NCI-H1694 (cell line): ENCODE results near the gene LTBP3.

Experiments used
- DNase-seq: peaks from one replicate; lab custom pipeline; 2025; lab: John Stamatoyannopoulos, UW

LTBP3 gene

DNA sequence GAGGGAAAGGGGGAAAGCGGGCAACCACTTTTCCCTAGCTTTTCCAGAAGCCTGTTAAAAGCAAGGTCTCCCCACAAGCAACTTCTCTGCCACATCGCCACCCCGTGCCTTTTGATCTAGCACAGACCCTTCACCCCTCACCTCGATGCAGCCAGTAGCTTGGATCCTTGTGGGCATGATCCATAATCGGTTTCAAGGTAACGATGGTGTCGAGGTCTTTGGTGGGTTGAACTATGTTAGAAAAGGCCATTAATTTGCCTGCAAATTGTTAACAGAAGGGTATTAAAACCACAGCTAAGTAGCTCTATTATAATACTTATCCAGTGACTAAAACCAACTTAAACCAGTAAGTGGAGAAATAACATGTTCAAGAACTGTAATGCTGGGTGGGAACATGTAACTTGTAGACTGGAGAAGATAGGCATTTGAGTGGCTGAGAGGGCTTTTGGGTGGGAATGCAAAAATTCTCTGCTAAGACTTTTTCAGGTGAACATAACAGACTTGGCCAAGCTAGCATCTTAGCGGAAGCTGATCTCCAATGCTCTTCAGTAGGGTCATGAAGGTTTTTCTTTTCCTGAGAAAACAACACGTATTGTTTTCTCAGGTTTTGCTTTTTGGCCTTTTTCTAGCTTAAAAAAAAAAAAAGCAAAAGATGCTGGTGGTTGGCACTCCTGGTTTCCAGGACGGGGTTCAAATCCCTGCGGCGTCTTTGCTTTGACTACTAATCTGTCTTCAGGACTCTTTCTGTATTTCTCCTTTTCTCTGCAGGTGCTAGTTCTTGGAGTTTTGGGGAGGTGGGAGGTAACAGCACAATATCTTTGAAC lies 52.5 kb downstream of the LTBP3 start:
- DNase-seq, result no peak

DNA sequence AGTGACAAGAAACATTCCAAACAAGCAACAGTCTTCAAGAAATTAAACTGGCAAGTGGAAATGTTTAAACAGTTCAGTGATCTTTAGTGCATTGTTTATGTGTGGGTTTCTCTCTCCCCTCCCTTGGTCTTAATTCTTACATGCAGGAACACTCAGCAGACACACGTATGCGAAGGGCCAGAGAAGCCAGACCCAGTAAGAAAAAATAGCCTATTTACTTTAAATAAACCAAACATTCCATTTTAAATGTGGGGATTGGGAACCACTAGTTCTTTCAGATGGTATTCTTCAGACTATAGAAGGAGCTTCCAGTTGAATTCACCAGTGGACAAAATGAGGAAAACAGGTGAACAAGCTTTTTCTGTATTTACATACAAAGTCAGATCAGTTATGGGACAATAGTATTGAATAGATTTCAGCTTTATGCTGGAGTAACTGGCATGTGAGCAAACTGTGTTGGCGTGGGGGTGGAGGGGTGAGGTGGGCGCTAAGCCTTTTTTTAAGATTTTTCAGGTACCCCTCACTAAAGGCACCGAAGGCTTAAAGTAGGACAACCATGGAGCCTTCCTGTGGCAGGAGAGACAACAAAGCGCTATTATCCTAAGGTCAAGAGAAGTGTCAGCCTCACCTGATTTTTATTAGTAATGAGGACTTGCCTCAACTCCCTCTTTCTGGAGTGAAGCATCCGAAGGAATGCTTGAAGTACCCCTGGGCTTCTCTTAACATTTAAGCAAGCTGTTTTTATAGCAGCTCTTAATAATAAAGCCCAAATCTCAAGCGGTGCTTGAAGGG lies 53.3 kb downstream of the LTBP3 start:
- DNase-seq, result no peak

DNA sequence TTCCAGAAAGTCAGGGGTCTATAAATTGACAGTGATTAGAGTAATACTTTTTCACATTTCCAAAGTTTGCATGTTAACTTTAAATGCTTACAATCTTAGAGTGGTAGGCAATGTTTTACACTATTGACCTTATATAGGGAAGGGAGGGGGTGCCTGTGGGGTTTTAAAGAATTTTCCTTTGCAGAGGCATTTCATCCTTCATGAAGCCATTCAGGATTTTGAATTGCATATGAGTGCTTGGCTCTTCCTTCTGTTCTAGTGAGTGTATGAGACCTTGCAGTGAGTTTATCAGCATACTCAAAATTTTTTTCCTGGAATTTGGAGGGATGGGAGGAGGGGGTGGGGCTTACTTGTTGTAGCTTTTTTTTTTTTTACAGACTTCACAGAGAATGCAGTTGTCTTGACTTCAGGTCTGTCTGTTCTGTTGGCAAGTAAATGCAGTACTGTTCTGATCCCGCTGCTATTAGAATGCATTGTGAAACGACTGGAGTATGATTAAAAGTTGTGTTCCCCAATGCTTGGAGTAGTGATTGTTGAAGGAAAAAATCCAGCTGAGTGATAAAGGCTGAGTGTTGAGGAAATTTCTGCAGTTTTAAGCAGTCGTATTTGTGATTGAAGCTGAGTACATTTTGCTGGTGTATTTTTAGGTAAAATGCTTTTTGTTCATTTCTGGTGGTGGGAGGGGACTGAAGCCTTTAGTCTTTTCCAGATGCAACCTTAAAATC lies 54.0 kb downstream of the LTBP3 start:
- no peak for DNase-seq

DNA sequence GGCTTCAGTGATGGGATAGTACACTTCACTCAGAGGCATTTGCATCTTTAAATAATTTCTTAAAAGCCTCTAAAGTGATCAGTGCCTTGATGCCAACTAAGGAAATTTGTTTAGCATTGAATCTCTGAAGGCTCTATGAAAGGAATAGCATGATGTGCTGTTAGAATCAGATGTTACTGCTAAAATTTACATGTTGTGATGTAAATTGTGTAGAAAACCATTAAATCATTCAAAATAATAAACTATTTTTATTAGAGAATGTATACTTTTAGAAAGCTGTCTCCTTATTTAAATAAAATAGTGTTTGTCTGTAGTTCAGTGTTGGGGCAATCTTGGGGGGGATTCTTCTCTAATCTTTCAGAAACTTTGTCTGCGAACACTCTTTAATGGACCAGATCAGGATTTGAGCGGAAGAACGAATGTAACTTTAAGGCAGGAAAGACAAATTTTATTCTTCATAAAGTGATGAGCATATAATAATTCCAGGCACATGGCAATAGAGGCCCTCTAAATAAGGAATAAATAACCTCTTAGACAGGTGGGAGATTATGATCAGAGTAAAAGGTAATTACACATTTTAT lies 54.7 kb downstream of the LTBP3 start:
- no peak for DNase-seq

- DNase-seq, result no peak
These were observed 55.4 kb downstream of the LTBP3 start for GRCh38 chr11:65502555-65503367.

- no peak for DNase-seq
These were observed 55.9 kb downstream of the LTBP3 start for GRCh38 chr11:65502274-65502554.

GRCh38 chr11:65501472-65502273 lies 56.5 kb downstream of the LTBP3 start:
- no peak for DNase-seq

DNA sequence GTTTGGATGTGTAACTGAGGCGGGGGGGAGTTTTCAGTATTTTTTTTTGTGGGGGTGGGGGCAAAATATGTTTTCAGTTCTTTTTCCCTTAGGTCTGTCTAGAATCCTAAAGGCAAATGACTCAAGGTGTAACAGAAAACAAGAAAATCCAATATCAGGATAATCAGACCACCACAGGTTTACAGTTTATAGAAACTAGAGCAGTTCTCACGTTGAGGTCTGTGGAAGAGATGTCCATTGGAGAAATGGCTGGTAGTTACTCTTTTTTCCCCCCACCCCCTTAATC lies 57.0 kb downstream of the LTBP3 start:
- DNase-seq, result no peak

DNA sequence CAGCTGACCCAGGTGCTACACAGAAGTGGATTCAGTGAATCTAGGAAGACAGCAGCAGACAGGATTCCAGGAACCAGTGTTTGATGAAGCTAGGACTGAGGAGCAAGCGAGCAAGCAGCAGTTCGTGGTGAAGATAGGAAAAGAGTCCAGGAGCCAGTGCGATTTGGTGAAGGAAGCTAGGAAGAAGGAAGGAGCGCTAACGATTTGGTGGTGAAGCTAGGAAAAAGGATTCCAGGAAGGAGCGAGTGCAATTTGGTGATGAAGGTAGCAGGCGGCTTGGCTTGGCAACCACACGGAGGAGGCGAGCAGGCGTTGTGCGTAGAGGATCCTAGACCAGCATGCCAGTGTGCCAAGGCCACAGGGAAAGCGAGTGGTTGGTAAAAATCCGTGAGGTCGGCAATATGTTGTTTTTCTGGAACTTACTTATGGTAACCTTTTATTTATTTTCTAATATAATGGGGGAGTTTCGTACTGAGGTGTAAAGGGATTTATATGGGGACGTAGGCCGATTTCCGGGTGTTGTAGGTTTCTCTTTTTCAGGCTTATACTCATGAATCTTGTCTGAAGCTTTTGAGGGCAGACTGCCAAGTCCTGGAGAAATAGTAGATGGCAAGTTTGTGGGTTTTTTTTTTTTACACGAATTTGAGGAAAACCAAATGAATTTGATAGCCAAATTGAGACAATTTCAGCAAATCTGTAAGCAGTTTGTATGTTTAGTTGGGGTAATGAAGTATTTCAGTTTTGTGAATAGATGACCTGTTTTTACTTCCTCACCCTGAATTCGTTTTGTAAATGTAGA lies 57.6 kb downstream of the LTBP3 start:
- peak; percentile 56 for DNase-seq

- no peak for DNase-seq
These were observed 58.3 kb downstream of the LTBP3 start for GRCh38 chr11:65499713-65500386.

DNA sequence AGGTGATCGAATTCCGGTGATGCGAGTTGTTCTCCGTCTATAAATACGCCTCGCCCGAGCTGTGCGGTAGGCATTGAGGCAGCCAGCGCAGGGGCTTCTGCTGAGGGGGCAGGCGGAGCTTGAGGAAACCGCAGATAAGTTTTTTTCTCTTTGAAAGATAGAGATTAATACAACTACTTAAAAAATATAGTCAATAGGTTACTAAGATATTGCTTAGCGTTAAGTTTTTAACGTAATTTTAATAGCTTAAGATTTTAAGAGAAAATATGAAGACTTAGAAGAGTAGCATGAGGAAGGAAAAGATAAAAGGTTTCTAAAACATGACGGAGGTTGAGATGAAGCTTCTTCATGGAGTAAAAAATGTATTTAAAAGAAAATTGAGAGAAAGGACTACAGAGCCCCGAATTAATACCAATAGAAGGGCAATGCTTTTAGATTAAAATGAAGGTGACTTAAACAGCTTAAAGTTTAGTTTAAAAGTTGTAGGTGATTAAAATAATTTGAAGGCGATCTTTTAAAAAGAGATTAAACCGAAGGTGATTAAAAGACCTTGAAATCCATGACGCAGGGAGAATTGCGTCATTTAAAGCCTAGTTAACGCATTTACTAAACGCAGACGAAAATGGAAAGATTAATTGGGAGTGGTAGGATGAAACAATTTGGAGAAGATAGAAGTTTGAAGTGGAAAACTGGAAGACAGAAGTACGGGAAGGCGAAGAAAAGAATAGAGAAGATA lies 59.0 kb downstream of the LTBP3 start, which contains the start of gene MALAT1:
TSS of gene MALAT1 (plus strand) at position 69 of the 736 bp plus-strand sequence.
- peak; percentile 64 for DNase-seq

GRCh38 chr11:65498727-65498976 lies 59.5 kb downstream of the LTBP3 start:
- DNase-seq, result no peak

- DNase-seq, result peak; percentile 44
These were observed 60.0 kb downstream of the LTBP3 start for GRCh38 chr11:65498042-65498726.

- DNase-seq, result peak; percentile 98
These were observed 60.8 kb downstream of the LTBP3 start for GRCh38 chr11:65497141-65498041.

DNA sequence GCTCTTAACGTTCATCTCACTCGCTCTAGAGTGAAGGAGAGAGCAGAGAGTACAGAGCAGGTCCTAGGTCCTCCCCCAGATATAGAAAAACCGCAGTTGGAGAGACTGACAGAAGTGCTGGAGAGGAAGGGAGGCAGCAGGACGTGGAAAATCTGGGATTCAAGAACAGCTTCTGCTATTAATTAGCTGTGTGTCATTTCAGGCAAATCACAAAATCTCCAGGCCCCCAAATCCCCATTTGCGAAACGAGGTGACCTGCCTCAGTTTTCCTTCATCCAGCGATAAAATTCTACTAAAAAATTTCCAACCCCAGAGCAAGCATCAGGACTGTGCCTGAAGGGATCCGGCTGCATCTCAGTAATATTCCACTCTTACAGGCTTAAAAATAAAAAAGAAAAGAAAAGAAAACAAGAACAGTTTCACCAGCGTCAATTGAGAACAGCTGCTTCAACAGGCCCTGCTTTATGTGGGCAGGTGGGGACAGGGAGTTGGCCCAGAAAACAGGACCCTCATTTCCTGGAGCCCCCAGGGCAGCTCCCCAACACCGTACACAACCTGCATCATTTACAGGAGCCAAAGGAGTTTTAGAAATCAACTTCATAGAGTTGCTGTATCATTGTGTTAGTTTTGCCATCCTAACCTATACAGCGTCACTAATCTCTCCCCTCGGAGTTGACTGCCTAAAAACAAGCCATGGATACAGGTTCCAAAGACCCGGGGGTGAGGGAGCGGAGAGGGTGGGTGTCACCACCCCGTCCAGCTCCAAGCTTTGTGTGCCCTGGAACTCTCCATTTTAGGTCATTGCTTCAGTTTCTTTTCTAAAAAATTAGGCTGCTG lies 61.6 kb downstream of the LTBP3 start:
- DNase-seq, result peak; percentile 30

DNA sequence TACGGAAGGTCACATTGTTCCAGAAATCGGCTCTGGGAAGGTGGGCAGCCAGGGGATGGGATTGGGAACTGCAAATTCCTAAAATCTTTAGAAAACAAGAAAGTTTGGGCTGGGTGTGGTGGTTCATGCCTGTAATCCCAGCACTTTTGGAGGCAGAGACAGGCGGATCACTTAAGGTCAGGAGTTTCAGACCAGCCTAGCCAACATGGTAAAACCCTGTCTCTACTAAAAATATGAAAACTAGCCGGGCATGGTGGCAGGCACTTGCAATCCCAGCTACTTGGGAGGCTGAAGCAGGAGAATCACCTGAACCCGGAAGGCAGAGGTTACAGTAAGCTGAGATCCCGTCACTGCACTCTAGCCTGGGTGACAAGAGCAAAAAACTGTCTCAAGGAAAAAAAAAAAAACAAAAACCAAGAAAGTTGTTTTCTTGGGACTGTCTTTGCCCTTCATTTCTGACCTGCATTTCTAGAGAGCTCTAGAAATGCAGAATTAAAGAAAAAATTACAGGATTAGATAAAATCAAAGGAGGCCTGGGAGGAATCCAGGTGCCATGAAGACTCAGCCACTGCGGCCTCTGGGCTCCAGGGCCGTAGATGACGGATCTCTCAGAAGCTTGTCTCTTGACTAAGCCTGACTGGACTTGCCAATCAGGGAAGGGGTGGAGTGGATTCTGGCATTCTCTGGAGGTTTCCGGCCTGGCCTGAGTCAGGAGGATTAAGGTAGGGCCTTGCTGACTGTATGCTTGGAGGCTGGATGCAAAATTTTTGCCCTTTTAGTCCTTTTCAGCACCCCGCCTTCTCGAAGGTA lies 64.6 kb downstream of the LTBP3 start:
- DNase-seq, result no peak
